IPS DF 6.9 (cell line): ENCODE measurements around the gene HDGFL2.
A peak's percentile ranks its signal among the peaks of the same experiment; 100 is the strongest.

Experiments used
- DNase-seq: peaks from one replicate; pipeline ENCODE4 v3.0.0-alpha.2; 2013; ENCODE audit warnings: low read depth, low spot score
- H3K27ac ChIP-seq: one replicate; pipeline ENCODE4 v1.5.1; 2013; ENCODE audit warnings: low read length, control low read depth
- H3K27me3 ChIP-seq: 2 replicates; pipeline ENCODE4 v1.6.1; 2013; ENCODE audit warnings: mild to moderate bottlenecking, low read length; ENCODE audit not compliant: control insufficient read depth, insufficient read depth
- H3K36me3 ChIP-seq: 2 replicates; pipeline ENCODE4 v1.6.1; 2013; ENCODE audit warnings: low read length; ENCODE audit not compliant: control insufficient read depth, insufficient read depth
- H3K4me1 ChIP-seq: 2 replicates; pipeline ENCODE4 v1.6.1; 2013; ENCODE audit warnings: low read length; ENCODE audit not compliant: control insufficient read depth, insufficient read depth
- H3K4me3 ChIP-seq: 2 replicates; pipeline ENCODE4 v1.5.1; 2013; ENCODE audit warnings: mild to moderate bottlenecking, low read length
- H3K9me3 ChIP-seq: 2 replicates; pipeline ENCODE4 v1.6.1; 2013; ENCODE audit warnings: low read length, inconsistent platforms; ENCODE audit not compliant: control insufficient read depth, insufficient read depth
- WGBS: extraction: QIAGEN DNeasy Blood & Tissue Kit; methylation state at CpG from one replicate; pipeline ENCODE4 v1.1.7; 2013; ENCODE audit warnings: mixed read lengths, missing lambda C conversion rate; ENCODE audit not compliant: insufficient read length, insufficient coverage; 5-methylcytosine and 5-hydroxymethylcytosine counted together

HDGFL2 gene

DNA sequence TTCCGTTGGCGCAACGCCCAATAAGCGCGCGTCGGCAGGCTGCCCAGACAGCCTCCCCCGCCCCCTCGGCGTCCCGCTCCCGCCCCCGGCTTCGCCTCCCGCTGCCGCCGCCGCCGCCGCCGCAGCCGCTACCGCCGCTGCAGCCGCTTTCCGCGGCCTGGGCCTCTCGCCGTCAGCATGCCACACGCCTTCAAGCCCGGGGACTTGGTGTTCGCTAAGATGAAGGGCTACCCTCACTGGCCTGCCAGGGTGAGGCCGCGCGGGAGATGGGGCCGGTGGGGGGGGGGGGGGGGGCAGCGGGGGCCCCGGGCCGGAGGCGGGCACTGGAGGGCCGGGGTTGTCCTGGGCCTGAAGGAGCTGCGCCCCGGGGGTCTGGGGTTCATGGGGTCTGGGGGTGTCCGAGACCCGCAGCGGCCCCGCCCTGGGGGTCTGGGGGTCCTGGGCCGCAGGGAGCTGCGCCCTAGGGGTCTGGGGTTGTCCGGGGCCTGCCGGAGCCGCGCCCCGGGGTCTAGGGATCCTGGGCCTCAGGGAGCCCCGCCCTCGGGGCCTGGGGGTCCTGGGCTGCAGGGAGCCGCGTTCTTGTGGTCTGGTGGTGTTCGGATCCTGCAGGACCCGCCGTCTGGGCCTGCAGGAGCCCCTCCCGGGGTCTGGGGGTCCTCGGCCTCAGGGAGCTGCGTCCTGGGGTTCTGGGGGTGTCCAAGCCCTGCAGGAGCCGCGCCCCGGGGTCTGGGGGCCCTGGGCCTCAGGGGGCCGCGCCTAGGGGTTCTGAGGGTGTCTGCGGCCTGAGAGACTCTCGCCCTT lies at the start of gene HDGFL2:
TSS of gene HDGFL2 (plus strand) at position 124 of the 801 bp plus-strand sequence. CDS start at position 178, 54 bp downstream.
- Histone ChIP-seq H3K9me3 (no peaks in the 10 kb centered on the region), H3K27me3 (no peaks in the 10 kb centered on the region), H3K36me3 (peaks cover 10% of the 10 kb centered on the region), H3K4me1 (0 out of 2 replicates have a peak, but pooled peaks cover 5% of the 10 kb centered on the region), H3K27ac (no peak within 1 kb of the TSS), H3K4me3 (peak within 1 kb of the TSS; percentile 84)
- no peak for DNase-seq
- WGBS = no CpG with 5 or more reads among the region's 71 CpGs

DNA sequence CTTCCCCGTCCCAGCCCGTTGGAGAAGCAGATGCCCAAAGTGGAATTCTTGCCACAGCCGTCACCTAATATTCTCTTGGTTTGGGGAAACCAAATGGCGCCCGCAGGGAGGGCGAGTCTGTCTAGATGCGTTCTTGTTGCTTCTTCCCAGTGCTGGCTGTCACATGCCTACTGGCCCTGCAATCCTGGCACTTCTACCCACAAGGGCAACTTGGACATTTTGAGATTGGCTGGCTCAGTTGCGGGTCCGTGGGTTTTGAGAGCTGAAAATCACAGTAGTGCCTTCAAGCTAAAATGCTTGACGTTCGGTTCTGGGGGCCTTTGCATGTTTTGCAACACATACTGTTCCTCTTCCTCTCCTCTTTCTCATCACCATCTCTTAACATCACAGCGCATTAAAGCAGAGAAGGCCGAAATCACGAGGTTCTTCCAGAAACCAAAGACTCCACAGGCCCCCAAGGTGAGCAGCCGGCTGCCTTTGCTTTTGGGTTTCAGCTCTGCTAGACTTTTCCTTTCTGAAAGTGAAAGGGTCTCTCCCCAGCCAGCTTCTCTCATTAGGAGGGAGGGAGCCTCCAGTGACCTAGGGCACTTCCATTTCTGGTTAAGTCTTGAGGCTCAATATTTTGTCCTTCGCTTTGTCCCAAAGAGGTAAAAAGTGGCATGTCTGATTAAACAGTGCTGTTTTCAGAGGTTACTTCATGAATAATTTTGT lies 48.5 kb upstream of the HDGFL2 start:
- no peaks in the 10 kb centered on the region for H3K27me3 ChIP-seq
- no peaks in the 10 kb centered on the region for H3K9me3 ChIP-seq
- peaks cover 37% of the 10 kb centered on the region for H3K36me3 ChIP-seq
- H3K4me3 ChIP-seq = no peak overlapping the region
- no peak for DNase-seq
- WGBS = no CpG with 5 or more reads among the region's 16 CpGs
- H3K27ac ChIP-seq = no peak overlapping the region
- no peaks in the 10 kb centered on the region for H3K4me1 ChIP-seq

DNA sequence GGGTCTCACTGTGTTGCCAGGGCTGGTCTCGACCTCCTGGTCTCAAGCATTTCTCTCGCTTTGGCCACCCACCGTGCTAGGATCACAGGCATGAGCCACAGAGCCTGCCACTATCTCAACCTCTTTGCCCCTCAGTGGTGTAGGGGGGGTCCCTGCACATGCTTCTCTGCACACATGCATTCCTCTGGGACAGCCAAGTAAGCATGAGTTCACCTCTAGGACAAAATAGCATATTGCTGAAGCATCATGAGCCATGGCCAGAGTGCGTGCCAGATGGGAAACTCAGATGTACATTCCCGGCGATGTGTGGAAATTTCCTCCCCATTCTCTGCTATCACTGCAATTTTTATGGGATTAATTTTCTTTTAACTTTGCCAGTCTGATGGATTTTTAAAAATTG lies 46.6 kb upstream of the HDGFL2 start:
- Histone ChIP-seq H3K9me3 (no peaks in the 10 kb centered on the region), H3K27ac (no peak overlapping the region), H3K27me3 (no peaks in the 10 kb centered on the region), H3K4me3 (no peak overlapping the region), H3K4me1 (no peaks in the 10 kb centered on the region), H3K36me3 (peaks cover 49% of the 10 kb centered on the region)
- no CpG with 5 or more reads among the region's 6 CpGs for WGBS
- no peak for DNase-seq

DNA sequence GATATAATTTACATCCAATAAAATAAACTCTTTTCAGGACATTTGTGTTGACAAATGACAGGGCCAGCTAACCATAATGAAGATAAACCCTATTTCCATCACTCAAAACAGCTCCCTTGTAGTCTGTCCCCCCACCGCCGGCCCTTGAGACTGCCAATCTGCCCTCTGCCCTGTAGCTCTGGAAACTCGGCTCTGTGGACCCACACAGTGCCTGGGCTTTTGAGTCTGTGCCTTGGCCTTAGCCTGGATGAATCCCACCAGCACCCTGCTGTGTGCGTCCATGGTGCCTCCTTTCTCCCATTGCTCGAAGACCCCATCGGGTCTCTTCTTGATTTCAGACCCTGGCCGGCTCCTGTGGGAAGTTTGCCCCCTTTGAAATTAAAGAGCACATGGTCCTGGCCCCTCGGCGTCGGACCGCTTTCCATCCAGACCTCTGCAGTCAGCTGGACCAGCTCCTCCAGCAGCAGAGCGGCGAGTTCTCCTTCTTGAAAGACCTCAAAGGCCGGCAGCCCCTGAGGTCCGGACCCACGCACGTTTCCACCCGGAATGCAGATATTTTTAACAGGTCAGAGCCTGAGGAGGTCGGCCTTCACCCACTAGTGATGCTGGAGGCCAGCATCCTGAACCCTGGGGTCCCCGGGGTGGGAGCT lies 43.6 kb upstream of the HDGFL2 start:
- Histone ChIP-seq H3K4me3 (no peak overlapping the region), H3K27me3 (no peaks in the 10 kb centered on the region), H3K9me3 (no peaks in the 10 kb centered on the region), H3K36me3 (peaks cover 58% of the 10 kb centered on the region), H3K4me1 (no peaks in the 10 kb centered on the region), H3K27ac (no peak overlapping the region)
- DNase-seq = no peak
- no CpG with 5 or more reads among the region's 20 CpGs for WGBS

DNA sequence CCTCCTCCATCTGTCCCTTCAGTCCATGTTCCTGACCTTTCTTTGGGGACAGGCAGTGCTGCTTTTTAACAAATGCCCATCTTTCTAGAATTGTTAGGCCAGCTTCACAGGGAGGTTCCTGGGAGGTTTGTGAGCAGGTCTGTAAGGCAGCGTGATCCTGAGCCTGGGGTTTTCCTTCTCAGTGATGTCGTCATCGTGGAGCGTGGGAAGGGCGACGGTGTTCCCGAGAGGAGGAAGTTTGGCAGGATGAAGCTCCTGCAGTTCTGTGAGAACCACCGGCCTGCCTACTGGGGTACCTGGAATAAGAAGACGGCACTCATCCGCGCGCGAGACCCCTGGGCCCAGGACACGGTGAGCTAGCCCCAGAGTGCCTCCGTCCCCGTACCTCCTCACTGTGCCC lies 42.8 kb upstream of the HDGFL2 start:
- Histone ChIP-seq H3K27me3 (no peaks in the 10 kb centered on the region), H3K36me3 (peaks cover 53% of the 10 kb centered on the region), H3K4me3 (no peak overlapping the region), H3K4me1 (no peaks in the 10 kb centered on the region), H3K9me3 (no peaks in the 10 kb centered on the region), H3K27ac (no peak overlapping the region)
- WGBS = no CpG with 5 or more reads among the region's 16 CpGs
- DNase-seq = no peak

DNA sequence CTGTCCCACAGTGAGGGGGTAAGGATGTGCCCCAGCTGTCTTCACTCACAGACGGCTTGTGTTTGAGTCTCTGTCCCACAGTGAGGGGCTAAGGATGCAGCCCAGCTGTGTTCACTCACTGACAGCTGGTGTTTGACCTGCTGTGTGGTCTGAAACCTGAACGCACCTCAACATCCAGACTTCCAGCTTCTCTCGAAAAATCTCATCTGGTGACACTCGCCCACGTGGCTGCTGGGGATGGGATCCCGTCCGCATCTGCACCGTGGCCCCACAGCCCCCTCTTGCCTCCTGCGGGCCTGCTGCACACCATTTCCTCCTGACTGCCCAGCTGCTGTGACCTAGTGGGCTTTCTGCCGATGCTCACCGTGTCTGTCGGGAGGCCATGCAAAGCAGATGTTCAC lies 42.3 kb upstream of the HDGFL2 start:
- DNase-seq = no peak
- no peaks in the 10 kb centered on the region for H3K4me1 ChIP-seq
- no CpG with 5 or more reads among the region's 12 CpGs for WGBS

DNA sequence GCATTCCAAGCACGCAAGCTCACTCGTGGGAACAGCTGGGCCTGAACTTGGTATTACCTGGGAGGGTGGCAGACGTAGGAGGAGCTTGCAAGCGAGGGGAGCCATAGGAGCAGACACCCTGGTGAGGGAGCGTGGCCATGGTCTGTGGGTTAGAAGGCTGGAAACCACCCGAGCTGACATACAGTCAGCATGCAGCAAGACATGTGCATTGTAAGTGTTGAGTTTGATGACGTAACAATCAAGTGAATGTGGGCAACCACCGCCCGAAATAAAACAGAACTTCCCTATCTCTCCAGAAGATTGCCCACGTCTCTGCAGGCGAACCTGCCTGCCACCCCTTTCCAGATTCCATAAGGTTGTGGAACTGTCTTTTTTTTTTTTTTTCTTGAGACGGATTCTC lies 41.3 kb upstream of the HDGFL2 start:
- Histone ChIP-seq H3K9me3 (no peaks in the 10 kb centered on the region), H3K27me3 (no peaks in the 10 kb centered on the region), H3K4me1 (no peaks in the 10 kb centered on the region), H3K4me3 (no peak overlapping the region), H3K27ac (no peak overlapping the region), H3K36me3 (peaks cover 58% of the 10 kb centered on the region)
- no peak for DNase-seq
- no CpG with 5 or more reads among the region's 12 CpGs for WGBS

More for the DNA sequence above, 42.3 kb upstream of the HDGFL2 start:
- no peak overlapping the region for H3K27ac ChIP-seq
- H3K36me3 ChIP-seq = peaks cover 58% of the 10 kb centered on the region
- no peaks in the 10 kb centered on the region for H3K9me3 ChIP-seq
- no peak overlapping the region for H3K4me3 ChIP-seq
- no peaks in the 10 kb centered on the region for H3K27me3 ChIP-seq

DNA sequence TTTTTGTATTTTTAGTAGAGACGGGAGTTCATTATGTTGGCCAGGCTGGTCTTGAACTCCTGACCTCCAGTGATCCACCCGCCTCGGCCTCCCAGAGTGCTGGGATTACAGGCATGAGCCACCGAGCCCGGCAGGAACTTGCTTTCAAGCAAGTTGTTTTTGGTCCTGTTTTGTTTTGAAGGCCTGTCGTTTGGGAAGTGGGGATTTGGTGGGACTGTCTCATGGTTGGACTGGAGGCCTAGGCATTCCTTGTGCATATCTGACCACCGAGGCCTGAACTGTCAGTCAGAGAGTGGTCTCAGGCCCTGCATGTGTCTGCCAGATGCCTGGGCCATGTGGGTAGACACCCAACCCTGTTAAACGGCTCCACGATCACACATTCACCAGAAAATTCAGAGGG lies 40.8 kb upstream of the HDGFL2 start:
- H3K4me3 ChIP-seq = no peak overlapping the region
- H3K36me3 ChIP-seq = peaks cover 62% of the 10 kb centered on the region
- DNase-seq = no peak
- no peaks in the 10 kb centered on the region for H3K27me3 ChIP-seq
- H3K27ac ChIP-seq = no peak overlapping the region
- H3K9me3 ChIP-seq = no peaks in the 10 kb centered on the region
- H3K4me1 ChIP-seq = no peaks in the 10 kb centered on the region; the same call in 1 of the 2 replicates
- no CpG with 5 or more reads among the region's 9 CpGs for WGBS

DNA sequence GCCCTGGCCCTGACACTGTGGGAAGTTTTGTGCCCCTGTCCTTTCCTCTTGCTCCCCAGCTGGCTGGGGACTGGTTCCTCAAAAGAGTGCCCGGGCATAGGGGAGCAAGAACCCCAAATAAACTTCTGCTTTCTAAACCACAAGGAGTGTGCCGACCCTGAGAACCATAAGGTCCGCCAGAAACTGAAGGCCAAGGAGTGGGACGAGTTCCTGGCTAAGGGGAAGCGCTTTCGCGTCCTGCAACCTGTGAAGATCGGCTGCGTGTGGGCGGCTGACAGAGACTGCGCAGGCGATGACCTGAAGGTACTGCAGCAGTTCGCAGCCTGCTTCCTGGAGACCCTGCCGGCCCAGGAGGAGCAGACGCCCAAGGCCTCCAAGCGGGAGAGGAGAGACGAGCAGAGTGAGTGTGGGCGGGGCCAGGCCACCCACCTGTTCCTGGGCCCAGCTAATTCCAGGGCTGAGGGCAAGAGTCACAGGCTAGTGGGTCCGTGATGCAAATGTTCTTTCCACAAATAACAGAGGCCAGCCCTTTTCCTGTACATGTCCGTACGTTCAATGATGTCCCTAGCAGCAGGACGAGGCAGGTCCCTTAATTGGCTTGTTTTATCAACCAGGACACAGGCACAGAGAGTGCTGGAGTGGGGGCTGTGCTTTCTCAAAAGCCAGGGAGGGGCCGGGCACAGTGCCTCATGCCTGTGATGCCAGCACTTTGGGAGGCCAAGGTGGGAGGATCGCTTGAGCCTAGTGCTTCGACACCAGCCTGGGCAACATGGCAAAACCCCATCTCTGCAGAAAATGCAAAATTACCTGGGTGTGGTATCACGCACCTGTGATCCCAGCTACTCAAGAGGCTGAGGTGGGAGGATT lies 40.1 kb upstream of the HDGFL2 start:
- no peaks in the 10 kb centered on the region; the same call in 1 of the 2 replicates for H3K4me1 ChIP-seq
- H3K4me3 ChIP-seq = no peak overlapping the region
- H3K9me3 ChIP-seq = no peaks in the 10 kb centered on the region
- no peak for DNase-seq
- peaks cover 69% of the 10 kb centered on the region for H3K36me3 ChIP-seq
- no peaks in the 10 kb centered on the region for H3K27me3 ChIP-seq
- WGBS = no CpG with 5 or more reads among the region's 26 CpGs
- H3K27ac ChIP-seq = no peak overlapping the region
